HTERT RPE-1 (cell line): ENCODE measurements around the gene LARGE2.
"Not testable (repeated sequence)": the region's sequence is repeated elsewhere in the genome, so short reads cannot be mapped to it uniquely, and the experiment has no call there.

Experiments
- in situ Hi-C: fragments of 300-500 bp; cut with MboI; formaldehyde crosslinking; loops from 4 replicates; pipeline ENCODE4 v1.14.3; 2020; ENCODE audit warnings: low sequenced_read_pairs

Gene LARGE2

GRCh38 chr11:45895553-45896259, 26.8 kb upstream of the LARGE2 start:
- in situ Hi-C loops: no loop called here

GRCh38 chr11:45896422-45896984, 26.0 kb upstream of the LARGE2 start:
- in situ Hi-C loops: no loop called here

- in situ Hi-C loops: no loop called here
Measured at GRCh38 chr11:45897556-45897955, 24.9 kb upstream of the LARGE2 start.

GRCh38 chr11:45899086-45899447, 23.4 kb upstream of the LARGE2 start:
- in situ Hi-C loops: no loop called here

- in situ Hi-C loops: no loop called here
Measured at GRCh38 chr11:45899448-45900174, 22.8 kb upstream of the LARGE2 start.

- in situ Hi-C loops: not testable (repeated sequence)
Measured at GRCh38 chr11:45900175-45900800, 22.2 kb upstream of the LARGE2 start.

- in situ Hi-C loops: no loop called here
Measured at GRCh38 chr11:45900916-45901617, 21.4 kb upstream of the LARGE2 start.

- in situ Hi-C loops: no loop called here
Measured at GRCh38 chr11:45901626-45902025, 20.8 kb upstream of the LARGE2 start.

GRCh38 chr11:45902452-45903380, 19.7 kb upstream of the LARGE2 start:
- in situ Hi-C loops: no loop called here

GRCh38 chr11:45904309-45904915, 18.0 kb upstream of the LARGE2 start:
- in situ Hi-C loops: no loop called here

- in situ Hi-C loops: no loop called here
Measured at GRCh38 chr11:45905095-45905494, 17.4 kb upstream of the LARGE2 start.

- in situ Hi-C loops: not testable (repeated sequence)
Measured at GRCh38 chr11:45905576-45905975, 16.9 kb upstream of the LARGE2 start.

GRCh38 chr11:45906096-45906682, 16.3 kb upstream of the LARGE2 start:
- in situ Hi-C loops: no loop called here

GRCh38 chr11:45906965-45907611, 15.4 kb upstream of the LARGE2 start, which contains the start of gene FREY1:
Gene FREY1, minus strand, starts transcription at chr11:45907271. Its CDS starts 26 bp downstream, at chr11:45907245.
- in situ Hi-C loops: no loop called here

- in situ Hi-C loops: no loop called here
Measured at GRCh38 chr11:45907911-45908370, 14.5 kb upstream of the LARGE2 start.

GRCh38 chr11:45909594-45910475, 12.6 kb upstream of the LARGE2 start:
- in situ Hi-C loops: no loop called here

- in situ Hi-C loops: no loop called here
Measured at GRCh38 chr11:45910623-45911022, 11.8 kb upstream of the LARGE2 start.

GRCh38 chr11:45913514-45913913, 8.9 kb upstream of the LARGE2 start:
- in situ Hi-C loops: no loop called here
